ENCODE measurements around the gene CALHM2.

DNA sequence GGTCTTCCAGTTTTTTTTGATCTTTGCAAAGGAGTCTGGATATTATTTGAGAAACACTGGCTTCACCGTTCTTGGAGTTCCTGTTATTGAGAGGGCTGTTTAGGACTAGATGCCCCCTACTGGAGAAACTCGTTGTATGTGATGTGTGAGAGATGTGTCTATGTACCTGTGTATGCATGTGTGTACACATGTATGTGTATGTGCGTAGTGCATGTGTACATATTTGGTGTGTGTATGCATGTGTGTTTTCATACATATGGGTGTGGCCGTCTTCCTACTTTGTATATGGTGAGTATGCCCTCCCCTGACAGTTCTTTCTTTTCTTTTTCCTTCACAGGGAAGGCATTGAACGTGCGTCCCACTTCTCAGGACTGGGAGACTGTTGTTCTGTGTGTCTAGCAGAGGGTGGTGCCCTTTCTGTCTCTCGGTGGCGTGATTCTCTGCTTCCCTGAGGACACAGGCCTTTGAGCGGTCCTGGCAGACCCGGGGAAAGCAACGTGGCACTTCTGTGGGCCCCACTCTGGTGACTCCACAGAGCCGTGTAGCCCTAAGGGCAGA, 29.9 kb upstream of the CALHM2 start:
- TF ChIP-seq, protein P1, sequence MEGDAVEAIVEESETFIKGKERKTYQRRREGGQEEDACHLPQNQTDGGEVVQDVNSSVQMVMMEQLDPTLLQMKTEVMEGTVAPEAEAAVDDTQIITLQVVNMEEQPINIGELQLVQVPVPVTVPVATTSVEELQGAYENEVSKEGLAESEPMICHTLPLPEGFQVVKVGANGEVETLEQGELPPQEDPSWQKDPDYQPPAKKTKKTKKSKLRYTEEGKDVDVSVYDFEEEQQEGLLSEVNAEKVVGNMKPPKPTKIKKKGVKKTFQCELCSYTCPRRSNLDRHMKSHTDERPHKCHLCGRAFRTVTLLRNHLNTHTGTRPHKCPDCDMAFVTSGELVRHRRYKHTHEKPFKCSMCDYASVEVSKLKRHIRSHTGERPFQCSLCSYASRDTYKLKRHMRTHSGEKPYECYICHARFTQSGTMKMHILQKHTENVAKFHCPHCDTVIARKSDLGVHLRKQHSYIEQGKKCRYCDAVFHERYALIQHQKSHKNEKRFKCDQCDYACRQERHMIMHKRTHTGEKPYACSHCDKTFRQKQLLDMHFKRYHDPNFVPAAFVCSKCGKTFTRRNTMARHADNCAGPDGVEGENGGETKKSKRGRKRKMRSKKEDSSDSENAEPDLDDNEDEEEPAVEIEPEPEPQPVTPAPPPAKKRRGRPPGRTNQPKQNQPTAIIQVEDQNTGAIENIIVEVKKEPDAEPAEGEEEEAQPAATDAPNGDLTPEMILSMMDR (conservative IDR thresholded peaks at IDR 0.05; ENCODE audit: low read depth, low read length) = peak; percentile 59
- TF ChIP-seq, protein P2, sequence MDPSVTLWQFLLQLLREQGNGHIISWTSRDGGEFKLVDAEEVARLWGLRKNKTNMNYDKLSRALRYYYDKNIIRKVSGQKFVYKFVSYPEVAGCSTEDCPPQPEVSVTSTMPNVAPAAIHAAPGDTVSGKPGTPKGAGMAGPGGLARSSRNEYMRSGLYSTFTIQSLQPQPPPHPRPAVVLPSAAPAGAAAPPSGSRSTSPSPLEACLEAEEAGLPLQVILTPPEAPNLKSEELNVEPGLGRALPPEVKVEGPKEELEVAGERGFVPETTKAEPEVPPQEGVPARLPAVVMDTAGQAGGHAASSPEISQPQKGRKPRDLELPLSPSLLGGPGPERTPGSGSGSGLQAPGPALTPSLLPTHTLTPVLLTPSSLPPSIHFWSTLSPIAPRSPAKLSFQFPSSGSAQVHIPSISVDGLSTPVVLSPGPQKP (IDR thresholded peaks at IDR 0.05; ENCODE audit: borderline replicate concordance, low read depth, low read length) = no peak
- TF ChIP-seq POLR2A (IDR thresholded peaks at IDR 0.05; ENCODE audit: low read depth, low read length) (no peak), RCOR1 (IDR thresholded peaks at IDR 0.05; ENCODE audit: insufficient replicate concordance, low read length) (no peak), USF2 (IDR thresholded peaks at IDR 0.05; ENCODE audit: low read depth, low read length) (no peak), CEBPB (IDR thresholded peaks at IDR 0.05; ENCODE audit: low read depth, low read length) (no peak), SMC3 (IDR thresholded peaks at IDR 0.05; ENCODE audit: low read depth, low read length) (peak; percentile 55), MXI1 (IDR thresholded peaks at IDR 0.05; ENCODE audit: borderline replicate concordance, low read depth, low read length) (no peak), FOS (IDR thresholded peaks at IDR 0.05; ENCODE audit: low read depth, low read length) (no peak), RAD21 (IDR thresholded peaks at IDR 0.05; ENCODE audit: low read length) (peak; percentile 48), BHLHE40 (IDR thresholded peaks at IDR 0.05; ENCODE audit: low read depth, low read length) (no peak), RFX5 (IDR thresholded peaks at IDR 0.05; ENCODE audit: low read depth, low read length) (no peak)
